ENCODE data around the gene HOXA3. TPM values are rescaled to one million over a fixed set of nuclear protein-coding genes. Genes with fewer than 3 reads are reported as not detected.

The HOXA3 gene
- polyA plus RNA-seq, 1 donor (not counting 4 experiments of a cell fraction or from before 2014, with no cell fraction given), result 0.58 TPM

DNA sequence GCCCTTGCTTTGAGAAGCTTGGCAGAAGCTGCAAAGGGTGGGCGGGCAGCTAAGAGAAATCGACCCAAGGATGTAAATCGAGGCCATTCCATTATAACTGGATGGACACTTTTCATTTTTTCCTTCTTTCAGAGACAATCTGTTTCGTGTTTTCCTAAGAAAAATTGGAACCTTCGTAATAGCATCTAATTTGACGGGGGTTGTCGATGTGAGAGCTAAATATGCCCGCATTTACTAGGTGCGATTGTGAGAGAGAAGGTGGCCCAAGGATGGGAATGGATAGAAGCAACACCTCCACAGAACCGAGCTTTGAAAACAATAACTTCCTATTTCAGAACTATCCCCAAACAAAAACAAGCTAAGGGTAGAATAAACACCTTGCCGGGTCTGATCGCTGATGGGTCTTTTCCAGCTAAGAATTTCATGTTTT lies 21.0 kb downstream of the HOXA3 start:
- H3K36me3 ChIP-seq (ENCODE audit: control insufficient read depth in 2 of 2, extremely low read depth in 1 of 2, insufficient read depth in 2 of 2, low read length in 2 of 2), result no peaks in the 10 kb centered on the region
- H3K9me1 ChIP-seq (ENCODE audit: control insufficient read depth, extremely low read depth, insufficient read depth, low read length), result no peaks in the 10 kb centered on the region
- peaks cover 10% of the 10 kb centered on the region for H3K79me2 ChIP-seq (ENCODE audit: control insufficient read depth, insufficient read depth, low read length)
- no peaks in the 10 kb centered on the region for H4K20me1 ChIP-seq (ENCODE audit: control insufficient read depth, extremely low read depth, insufficient read depth, low read length)
- FAIRE-seq, result no peak
- peak overlapping the region; percentile 97 for H3K4me2 ChIP-seq (ENCODE audit: control insufficient read depth, extremely low read depth, insufficient read depth, low read depth, low read length)
- peak overlapping the region; percentile 63 to 81 (median 77) for H3K4me3 ChIP-seq (ENCODE audit: control insufficient read depth in 2 of 3, extremely low read depth in 1 of 3, insufficient read depth in 2 of 3, low read depth in 1 of 3, low read length in 3 of 3)
- H3K27ac ChIP-seq (ENCODE audit: control insufficient read depth, insufficient read depth, low read length), result peak overlapping the region; percentile 90
- no peaks in the 10 kb centered on the region for H3K27me3 ChIP-seq (ENCODE audit: control insufficient read depth, extremely low read depth, insufficient read depth, low read length)
- no peaks in the 10 kb centered on the region for H3K9me3 ChIP-seq (ENCODE audit: control insufficient read depth, low read depth, low read length)
- H3K9ac ChIP-seq (ENCODE audit: control insufficient read depth, extremely low read depth, insufficient read depth, low read length), result peak overlapping the region; percentile 93
- H3K4me1 ChIP-seq (ENCODE audit: control insufficient read depth, extremely low read depth, insufficient read depth, low read length), result peaks cover 38% of the 10 kb centered on the region
- H2AFZ ChIP-seq (ENCODE audit: control insufficient read depth, low read length), result peak overlapping the region; percentile 87
- TF ChIP-seq EZH2 (IDR thresholded peaks at IDR 0.05; ENCODE audit: low read length), result no peak
- TF ChIP-seq, protein P1, sequence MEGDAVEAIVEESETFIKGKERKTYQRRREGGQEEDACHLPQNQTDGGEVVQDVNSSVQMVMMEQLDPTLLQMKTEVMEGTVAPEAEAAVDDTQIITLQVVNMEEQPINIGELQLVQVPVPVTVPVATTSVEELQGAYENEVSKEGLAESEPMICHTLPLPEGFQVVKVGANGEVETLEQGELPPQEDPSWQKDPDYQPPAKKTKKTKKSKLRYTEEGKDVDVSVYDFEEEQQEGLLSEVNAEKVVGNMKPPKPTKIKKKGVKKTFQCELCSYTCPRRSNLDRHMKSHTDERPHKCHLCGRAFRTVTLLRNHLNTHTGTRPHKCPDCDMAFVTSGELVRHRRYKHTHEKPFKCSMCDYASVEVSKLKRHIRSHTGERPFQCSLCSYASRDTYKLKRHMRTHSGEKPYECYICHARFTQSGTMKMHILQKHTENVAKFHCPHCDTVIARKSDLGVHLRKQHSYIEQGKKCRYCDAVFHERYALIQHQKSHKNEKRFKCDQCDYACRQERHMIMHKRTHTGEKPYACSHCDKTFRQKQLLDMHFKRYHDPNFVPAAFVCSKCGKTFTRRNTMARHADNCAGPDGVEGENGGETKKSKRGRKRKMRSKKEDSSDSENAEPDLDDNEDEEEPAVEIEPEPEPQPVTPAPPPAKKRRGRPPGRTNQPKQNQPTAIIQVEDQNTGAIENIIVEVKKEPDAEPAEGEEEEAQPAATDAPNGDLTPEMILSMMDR (optimal IDR thresholded peaks at IDR 0.05 in 1 of 3, IDR thresholded peaks at IDR 0.05 in 1 of 3, conservative IDR thresholded peaks at IDR 0.05 in 1 of 3; ENCODE audit: extremely low read depth in 1 of 3, insufficient read depth in 2 of 3, low read length in 3 of 3), result no peak
- dilution Hi-C loops (cut with MboI; ENCODE audit: extremely low pct_ligation_motif_present, low sequenced_read_pairs), result no loop called here
- no peak for DNase-seq (ENCODE audit: low read depth, low spot score)

DNA sequence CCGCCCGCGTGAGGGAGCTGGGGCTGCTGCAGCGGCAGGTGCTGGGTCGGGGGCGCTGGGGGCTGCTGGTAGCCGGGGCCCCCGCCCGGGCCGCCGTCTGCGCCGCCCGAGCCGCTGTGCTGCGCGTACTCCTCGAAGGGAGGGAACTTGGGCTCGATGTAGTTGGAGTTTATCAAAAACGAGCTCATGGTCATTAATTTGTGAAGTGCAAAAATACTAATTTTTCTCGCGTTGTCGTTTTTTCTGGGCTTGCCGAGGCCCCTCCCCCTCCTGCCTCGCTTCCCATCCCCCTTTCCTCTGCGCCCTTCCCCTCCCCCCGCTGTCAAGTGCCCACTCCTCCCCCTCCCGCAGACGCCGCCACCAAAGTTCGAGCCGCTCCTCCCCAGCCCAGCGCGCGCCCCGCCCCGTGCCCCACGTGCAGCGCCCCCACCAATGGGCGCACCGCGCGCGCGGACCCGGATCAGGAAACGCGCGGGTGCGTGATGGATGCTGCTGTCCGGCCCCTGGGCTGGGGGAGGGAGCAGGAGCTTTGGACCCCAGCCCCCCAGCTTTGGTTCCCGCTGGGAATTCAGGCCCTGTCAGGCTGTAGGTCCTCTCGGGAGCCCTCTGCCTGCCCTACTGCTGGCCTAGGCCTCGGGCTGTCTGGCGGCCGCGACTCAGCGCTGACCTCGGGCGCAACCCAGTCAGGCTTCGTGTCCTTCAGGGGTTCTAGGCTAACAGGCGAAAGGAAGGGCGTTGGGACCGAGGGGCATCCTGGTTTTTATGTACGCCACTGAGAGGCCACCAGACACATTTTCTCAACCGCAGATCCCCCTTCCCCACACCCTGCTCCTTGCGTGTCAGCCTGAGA lies 21.6 kb downstream of the HOXA3 start, which contains the start of gene HOXA4:
HOXA4 (minus strand) TSS at position 218 of the 850 bp plus-strand sequence; CDS start at position 194, 24 bp downstream.
- dilution Hi-C loops (cut with MboI; ENCODE audit: extremely low pct_ligation_motif_present, low sequenced_read_pairs), result no loop called here
- H2AFZ ChIP-seq (ENCODE audit: control insufficient read depth, low read length), result peak within 1 kb of the TSS; percentile 87
- TF ChIP-seq, protein P1 (optimal IDR thresholded peaks at IDR 0.05 in 1 of 3, IDR thresholded peaks at IDR 0.05 in 1 of 3, conservative IDR thresholded peaks at IDR 0.05 in 1 of 3; ENCODE audit: extremely low read depth in 1 of 3, insufficient read depth in 2 of 3, low read length in 3 of 3), result no peak
- TF ChIP-seq EZH2 (IDR thresholded peaks at IDR 0.05; ENCODE audit: low read length), result no peak
- peaks cover 32% of the 10 kb centered on the region for H3K4me1 ChIP-seq (ENCODE audit: control insufficient read depth, extremely low read depth, insufficient read depth, low read length)
- peak within 1 kb of the TSS; percentile 90 for H3K27ac ChIP-seq (ENCODE audit: control insufficient read depth, insufficient read depth, low read length)
- no peaks in the 10 kb centered on the region for H4K20me1 ChIP-seq (ENCODE audit: control insufficient read depth, extremely low read depth, insufficient read depth, low read length)
- peak within 1 kb of the TSS; percentile 63 to 81 (median 77) for H3K4me3 ChIP-seq (ENCODE audit: control insufficient read depth in 2 of 3, extremely low read depth in 1 of 3, insufficient read depth in 2 of 3, low read depth in 1 of 3, low read length in 3 of 3)
- peak within 1 kb of the TSS; percentile 93 for H3K9ac ChIP-seq (ENCODE audit: control insufficient read depth, extremely low read depth, insufficient read depth, low read length)
- DNase-seq (ENCODE audit: low read depth, low spot score) (no peak), FAIRE-seq (no peak)
- peak within 1 kb of the TSS; percentile 97 for H3K4me2 ChIP-seq (ENCODE audit: control insufficient read depth, extremely low read depth, insufficient read depth, low read depth, low read length)
- H3K27me3 ChIP-seq (ENCODE audit: control insufficient read depth, extremely low read depth, insufficient read depth, low read length), result no peaks in the 10 kb centered on the region
- H3K9me1 ChIP-seq (ENCODE audit: control insufficient read depth, extremely low read depth, insufficient read depth, low read length), result no peaks in the 10 kb centered on the region
- no peaks in the 10 kb centered on the region for H3K9me3 ChIP-seq (ENCODE audit: control insufficient read depth, low read depth, low read length)
- H3K79me2 ChIP-seq (ENCODE audit: control insufficient read depth, insufficient read depth, low read length), result peaks cover 10% of the 10 kb centered on the region
- no peaks in the 10 kb centered on the region for H3K36me3 ChIP-seq (ENCODE audit: control insufficient read depth in 2 of 2, extremely low read depth in 1 of 2, insufficient read depth in 2 of 2, low read length in 2 of 2)

Data from keratinocyte (primary cell).